ENCODE data around the gene VNN1. TPM values are rescaled to one million over a fixed set of nuclear protein-coding genes. Genes with fewer than 3 reads are reported as not detected.

VNN1 gene
- total RNA-seq, result not detected in 2 replicates

GRCh38 chr6:132713352-132714134 lies at the start of gene VNN1:
Gene VNN1 (minus strand): TSS chr6:132714055. CDS start chr6:132714035, 20 bp downstream.

GRCh38 chr6:132659082-132659481 lies 54.8 kb downstream of the VNN1 start, which contains the start of gene TAAR1:
Gene TAAR1 (minus strand): TSS chr6:132659182. CDS start chr6:132646003, 13,179 bp downstream.

Other genes starting within 250 kb of the VNN1 start
- gene STX7, start 200.9 kb downstream of the VNN1 start, total RNA-seq, result 24.9 and 26.9 TPM in 2 replicates
- gene TAAR9, start 175.8 kb downstream of the VNN1 start, total RNA-seq, result not detected in 2 replicates
- gene TAAR8, start 161.4 kb downstream of the VNN1 start, total RNA-seq, result not detected in 2 replicates
- not detected in 2 replicates for gene TAAR6, start 143.7 kb downstream of the VNN1 start, total RNA-seq
- gene TAAR5, start 124.3 kb downstream of the VNN1 start, total RNA-seq, result not detected in 2 replicates
- not detected in 2 replicates for gene TAAR2, start 89.8 kb downstream of the VNN1 start, total RNA-seq
- not detected in 2 replicates for gene TAAR1, start 54.9 kb downstream of the VNN1 start, total RNA-seq
- 0.16 TPM in 1 of 2 replicates, not detected in the other for gene VNN2, start 43.8 kb upstream of the VNN1 start, total RNA-seq
- gene SLC18B1, start 84.6 kb upstream of the VNN1 start, total RNA-seq, result 1.6 and 4.9 TPM in 2 replicates
- gene RPS12, start 100.5 kb upstream of the VNN1 start, total RNA-seq, result 2,574 and 2,652 TPM in 2 replicates